H9 (cell line): Measurements from ENCODE around the gene ASAP3. TPM values are rescaled to one million over a fixed set of nuclear protein-coding genes. Genes with fewer than 3 reads are reported as not detected.

Experiments used
- DNase-seq: peaks from one replicate; pipeline ENCODE4 v3.0.0-alpha.2; 2017
- H2AFZ ChIP-seq: one replicate; pipeline ENCODE4 v1.6.1; 2013; ENCODE audit warnings: mild to moderate bottlenecking, low read length, control low read depth, moderate library complexity
- H2AK5ac ChIP-seq: 2 replicates; pipeline ENCODE4 v1.6.1; 2013; ENCODE audit warnings: low read length, control low read depth, mixed read lengths; ENCODE audit not compliant: insufficient read length
- H2BK120ac ChIP-seq: one replicate; pipeline ENCODE4 v1.6.1; 2013; ENCODE audit warnings: low read depth, mild to moderate bottlenecking, low read length, control low read depth, inconsistent platforms; ENCODE audit not compliant: poor library complexity, severe bottlenecking
- H2BK12ac ChIP-seq: 2 replicates; pipeline ENCODE4 v1.6.1; 2013; ENCODE audit warnings: low read length, control low read depth, mixed read lengths, low read depth; ENCODE audit not compliant: insufficient read length
- H2BK15ac ChIP-seq: 2 replicates; pipeline ENCODE4 v1.6.1; 2013; ENCODE audit warnings: low read depth, low read length, control low read depth
- H2BK20ac ChIP-seq: one replicate; pipeline ENCODE4 v1.6.1; 2013; ENCODE audit warnings: low read depth, mild to moderate bottlenecking, low read length, control low read depth, inconsistent platforms; ENCODE audit not compliant: poor library complexity, severe bottlenecking
- H2BK5ac ChIP-seq: 2 replicates; pipeline ENCODE4 v1.6.1; 2013; ENCODE audit warnings: low read length, control low read depth, mixed read lengths; ENCODE audit not compliant: insufficient read length
- H3K14ac ChIP-seq: 2 replicates; pipeline ENCODE4 v1.6.1; 2013; ENCODE audit warnings: low read length, control low read depth; ENCODE audit not compliant: insufficient read depth
- H3K18ac ChIP-seq: 2 replicates; pipeline ENCODE4 v1.6.1; 2013; ENCODE audit warnings: low read depth, mild to moderate bottlenecking, mixed read lengths, low read length, control low read depth; ENCODE audit not compliant: insufficient read length
- H3K23ac ChIP-seq: 2 replicates; pipeline ENCODE4 v1.6.1; 2013; ENCODE audit warnings: low read length, control low read depth, mixed read lengths, low read depth; ENCODE audit not compliant: insufficient read length
- H3K23me2 ChIP-seq: 2 replicates; pipeline ENCODE4 v1.6.1; 2013; ENCODE audit warnings: low read depth, mild to moderate bottlenecking, mixed read lengths, low read length, control low read depth; ENCODE audit not compliant: insufficient read length, poor library complexity, severe bottlenecking
- H3K27ac ChIP-seq: 2 replicates; pipeline ENCODE4 v1.5.1; 2013; ENCODE audit warnings: low read length, control low read depth, mixed read lengths, low read depth; ENCODE audit not compliant: insufficient read length
- H3K27me3 ChIP-seq: 2 replicates; pipeline ENCODE4 v1.6.1; 2013; ENCODE audit warnings: low read length, control low read depth, inconsistent platforms; ENCODE audit not compliant: insufficient read depth
- H3K4ac ChIP-seq: 2 replicates; pipeline ENCODE4 v1.6.1; 2013; ENCODE audit warnings: low read depth, mild to moderate bottlenecking, control low read depth, inconsistent platforms, low read length, moderate library complexity
- H3K4me1 ChIP-seq: 2 replicates; pipeline ENCODE4 v1.6.1; 2013; ENCODE audit warnings: low read length, control low read depth, inconsistent platforms; ENCODE audit not compliant: insufficient read depth
- H3K4me2 ChIP-seq: 2 replicates; pipeline ENCODE4 v1.6.1; 2013; ENCODE audit warnings: low read length, control low read depth, mixed read lengths; ENCODE audit not compliant: insufficient read length, insufficient read depth
- H3K56ac ChIP-seq: 2 replicates; pipeline ENCODE4 v1.6.1; 2013; ENCODE audit warnings: low read depth, mild to moderate bottlenecking, mixed read lengths, low read length, control low read depth; ENCODE audit not compliant: insufficient read length
- H3K79me1 ChIP-seq: 2 replicates; pipeline ENCODE4 v1.6.1; 2013; ENCODE audit warnings: low read depth, mild to moderate bottlenecking, moderate library complexity, low read length, control low read depth, inconsistent platforms; ENCODE audit not compliant: insufficient read depth, poor library complexity, severe bottlenecking
- H3K79me2 ChIP-seq: 2 replicates; pipeline ENCODE4 v1.6.1; 2013; ENCODE audit warnings: low read length, control low read depth, inconsistent platforms; ENCODE audit not compliant: insufficient read depth
- H3K9ac ChIP-seq: 2 replicates; pipeline ENCODE4 v1.6.1; 2013; ENCODE audit warnings: low read length, control low read depth, mixed read lengths; ENCODE audit not compliant: insufficient read length; ENCODE audit errors: extremely low read depth
- H3K9me3 ChIP-seq: one replicate; pipeline ENCODE4 v1.6.1; 2013; ENCODE audit warnings: low read depth, low read length, inconsistent platforms; ENCODE audit not compliant: control insufficient read depth
- H3T11ph ChIP-seq: one replicate; pipeline ENCODE4 v1.6.1; 2013; ENCODE audit warnings: mild to moderate bottlenecking, low read length, control low read depth, inconsistent platforms
- H4K20me1 ChIP-seq: one replicate; pipeline ENCODE4 v1.6.1; 2013; ENCODE audit not compliant: control insufficient read depth, insufficient read length, insufficient read depth
- H4K5ac ChIP-seq: 2 replicates; pipeline ENCODE4 v1.6.1; 2013; ENCODE audit warnings: low read depth, mild to moderate bottlenecking, mixed read lengths, low read length, control low read depth; ENCODE audit not compliant: insufficient read length
- H4K8ac ChIP-seq: replicated peaks from 2 replicates; pipeline ENCODE4 v1.6.1; 2013; ENCODE audit warnings: low read length, control low read depth, mixed read lengths, low read depth; ENCODE audit not compliant: insufficient read length
- H4K91ac ChIP-seq: 2 replicates; pipeline ENCODE4 v1.6.1; 2013; ENCODE audit warnings: low read depth, mild to moderate bottlenecking, moderate library complexity, mixed read lengths, low read length, control low read depth; ENCODE audit not compliant: insufficient read length
- H3K27ac Mint-ChIP-seq, 3 experiments: 2 replicates in 2 of 3; 3 replicates in 1 of 3; pipeline ENCODE4 v1.8.0; 2020 to 2021; ENCODE audit warnings: mixed read lengths in 3 of 3, mild to moderate bottlenecking in 1 of 3, moderate library complexity in 1 of 3
- H3K27me3 Mint-ChIP-seq: 2 replicates; pipeline ENCODE4 v1.8.0; 2021; ENCODE audit warnings: low read depth, mild to moderate bottlenecking, moderate library complexity, mixed read lengths
- H3K36me3 Mint-ChIP-seq, 3 experiments: 2 replicates in 2 of 3; 3 replicates in 1 of 3; pipeline ENCODE4 v1.8.0; 2020 to 2021; ENCODE audit warnings: low read depth in 3 of 3, mixed read lengths in 3 of 3; ENCODE audit not compliant: insufficient read depth in 1 of 3
- H3K4me1 Mint-ChIP-seq, 2 experiments: 2 replicates each; pipeline ENCODE4 v1.8.0; 2020; ENCODE audit warnings: mixed read lengths in 2 of 2
- H3K4me3 Mint-ChIP-seq, 2 experiments: 2 replicates in 1 of 2; 3 replicates in 1 of 2; pipeline ENCODE4 v1.8.0; 2020 to 2021; ENCODE audit warnings: mild to moderate bottlenecking in 2 of 2, mixed read lengths in 2 of 2, moderate library complexity in 1 of 2
- H3K9me3 Mint-ChIP-seq, 2 experiments: 2 replicates in 1 of 2; 3 replicates in 1 of 2; pipeline ENCODE4 v1.8.0; 2020; ENCODE audit warnings: mild to moderate bottlenecking in 2 of 2, mixed read lengths in 2 of 2, moderate library complexity in 1 of 2
- CTCF ChIP-seq: fragments of 200-600 bp; sonication (generic); conservative IDR thresholded peaks from 3 replicates; pipeline ENCODE4 v1.8.0; 2021; ENCODE audit warnings: antibody characterized with exemption, mild to moderate bottlenecking
- whole genome bisulfite sequencing: extraction: QIAGEN DNeasy Blood & Tissue Kit; methylation state at CpG from one replicate; pipeline ENCODE4 v1.1.7; 2013; ENCODE audit warnings: missing lambda C conversion rate, low lambda C conversion rate, mixed read lengths; ENCODE audit not compliant: insufficient read length; ENCODE audit errors: extremely low coverage; 5-methylcytosine and 5-hydroxymethylcytosine counted together
- total RNA-seq: library from RNA; stranded (reverse); gene quantifications from 2 replicates; pipeline ENCODE4 v1.2.1, GENCODE V29; 2021

Gene ASAP3
- total RNA-seq, 1 experiment from 2014 or later, result 26.7 TPM

GRCh38 chr1:23444596-23445390, 39.2 kb downstream of the ASAP3 start:
- Histone ChIP-seq H3K9ac (no peak overlapping the region), H4K8ac (no peak overlapping the region), H2AK5ac (no peak overlapping the region), H4K91ac (no peak overlapping the region), H4K20me1 (no peaks in the 10 kb centered on the region), H3T11ph (no peak overlapping the region), H2BK12ac (no peak overlapping the region), H3K9me3 (no peaks in the 10 kb centered on the region), H3K18ac (no peak overlapping the region), H3K23me2 (no peaks in the 10 kb centered on the region), H2BK5ac (no peak overlapping the region), H3K4me2 (no peak overlapping the region), H3K23ac (no peak overlapping the region), H3K4ac (no peak overlapping the region), H3K79me2 (no peaks in the 10 kb centered on the region), H3K14ac (no peak overlapping the region), H2AFZ (no peak overlapping the region), H3K27ac (no peak overlapping the region), H2BK120ac (no peak overlapping the region), H4K5ac (no peak overlapping the region), H3K27me3 (no peaks in the 10 kb centered on the region), H3K4me1 (no peaks in the 10 kb centered on the region), H2BK20ac (no peak overlapping the region), H3K56ac (no peak overlapping the region), H3K79me1 (no peaks in the 10 kb centered on the region), H2BK15ac (no peak overlapping the region)
- peaks cover 7 to 21% (median 9%) of the 10 kb centered on the region in 3 experiments; a peak in 5 of 7 replicates for H3K36me3 Mint-ChIP-seq
- H3K4me1 Mint-ChIP-seq, result no peaks in the 10 kb centered on the region
- WGBS, result no CpG with 5 or more reads among the region's 4 CpGs
- H3K27me3 Mint-ChIP-seq, result no peaks in the 10 kb centered on the region; the same call in 1 of the 2 replicates
- no peak overlapping the region for H3K4me3 Mint-ChIP-seq
- H3K9me3 Mint-ChIP-seq, result no peaks in the 10 kb centered on the region
- DNase-seq, result no peak
- no peak for TF ChIP-seq CTCF
- H3K27ac Mint-ChIP-seq, result no peak overlapping the region
